Measurements from ENCODE around the gene MEGF11. TPM values are rescaled to one million over a fixed set of nuclear protein-coding genes. Genes with fewer than 3 reads are reported as not detected.
A peak's percentile ranks its signal among the peaks of the same experiment; 100 is the strongest.

The MEGF11 gene
- total and polyA plus RNA-seq, 2 donors (not counting 1 experiment from before 2014, with no cell fraction given) = under 0.01 TPM; not detected in 1

- no peaks in the 10 kb centered on the region for H3K27me3 ChIP-seq (ENCODE audit: control insufficient read depth, insufficient read depth, low read length)
- no peaks in the 10 kb centered on the region for H3K9me3 ChIP-seq (ENCODE audit: control insufficient read depth, insufficient read depth, low read depth, low read length)
- no peak overlapping the region for H3K27ac ChIP-seq (ENCODE audit: insufficient read depth, low read length)
- H3K79me2 ChIP-seq (ENCODE audit: control insufficient read depth, insufficient read depth, low read length) = no peaks in the 10 kb centered on the region
- H3K4me1 ChIP-seq (ENCODE audit: control insufficient read depth, extremely low read depth, insufficient read depth, low read length) = no peaks in the 10 kb centered on the region
- peak; percentile 38 to 43 for DNase-seq (ENCODE audit: low read depth in 2 of 2)
- H3K4me2 ChIP-seq (ENCODE audit: extremely low read depth, insufficient read depth, low read length) = no peak overlapping the region
- H4K20me1 ChIP-seq (ENCODE audit: control insufficient read depth, extremely low read depth, insufficient read depth, low read length) = no peaks in the 10 kb centered on the region
- no peaks in the 10 kb centered on the region for H3K36me3 ChIP-seq (ENCODE audit: control insufficient read depth, insufficient read depth, low read length)
- H2AFZ ChIP-seq (ENCODE audit: low read length) = no peak overlapping the region
- TF ChIP-seq CTCF (conservative IDR thresholded peaks at IDR 0.05 in 1 of 2, IDR thresholded peaks at IDR 0.05 in 1 of 2; ENCODE audit: low read depth in 1 of 2, low read length in 2 of 2) (no peak), EZH2 (IDR thresholded peaks at IDR 0.05; ENCODE audit: low read length, missing control alignments) (no peak)
- no peak overlapping the region for H3K9ac ChIP-seq (ENCODE audit: insufficient read depth, low read length)
- no peak overlapping the region for H3K4me3 ChIP-seq (replicated peaks in 1 of 4; ENCODE audit: control extremely low read depth in 1 of 4, insufficient read depth in 1 of 4, low read depth in 3 of 4, low read length in 4 of 4)
These were observed 350.1 kb downstream of the MEGF11 start for GRCh38 chr15:65903296-65904073.

- no peak for DNase-seq (ENCODE audit: low read depth in 2 of 2)
- no peak overlapping the region for H3K9ac ChIP-seq (ENCODE audit: insufficient read depth, low read length)
- H3K4me2 ChIP-seq (ENCODE audit: extremely low read depth, insufficient read depth, low read length) = no peak overlapping the region
- no peak overlapping the region for H3K27ac ChIP-seq (ENCODE audit: insufficient read depth, low read length)
- H3K27me3 ChIP-seq (ENCODE audit: control insufficient read depth, insufficient read depth, low read length) = no peaks in the 10 kb centered on the region
- no peaks in the 10 kb centered on the region for H4K20me1 ChIP-seq (ENCODE audit: control insufficient read depth, extremely low read depth, insufficient read depth, low read length)
- no peaks in the 10 kb centered on the region for H3K36me3 ChIP-seq (ENCODE audit: control insufficient read depth, insufficient read depth, low read length)
- no peak overlapping the region for H3K4me3 ChIP-seq (replicated peaks in 1 of 4; ENCODE audit: control extremely low read depth in 1 of 4, insufficient read depth in 1 of 4, low read depth in 3 of 4, low read length in 4 of 4)
- H3K9me3 ChIP-seq (ENCODE audit: control insufficient read depth, insufficient read depth, low read depth, low read length) = no peaks in the 10 kb centered on the region
- no peak overlapping the region for H2AFZ ChIP-seq (ENCODE audit: low read length)
- no peak for TF ChIP-seq CTCF (conservative IDR thresholded peaks at IDR 0.05 in 1 of 2, IDR thresholded peaks at IDR 0.05 in 1 of 2; ENCODE audit: low read depth in 1 of 2, low read length in 2 of 2)
- TF ChIP-seq EZH2 (IDR thresholded peaks at IDR 0.05; ENCODE audit: low read length, missing control alignments) = no peak
- H3K79me2 ChIP-seq (ENCODE audit: control insufficient read depth, insufficient read depth, low read length) = no peaks in the 10 kb centered on the region
- no peaks in the 10 kb centered on the region for H3K4me1 ChIP-seq (ENCODE audit: control insufficient read depth, extremely low read depth, insufficient read depth, low read length)
These were observed 351.2 kb downstream of the MEGF11 start for GRCh38 chr15:65902373-65902772.

GRCh38 chr15:65901836-65902235 is 351.7 kb downstream of the MEGF11 start:
- Histone ChIP-seq H3K36me3 (ENCODE audit: control insufficient read depth, insufficient read depth, low read length) (no peaks in the 10 kb centered on the region), H3K27ac (ENCODE audit: insufficient read depth, low read length) (no peak overlapping the region), H3K79me2 (ENCODE audit: control insufficient read depth, insufficient read depth, low read length) (no peaks in the 10 kb centered on the region), H4K20me1 (ENCODE audit: control insufficient read depth, extremely low read depth, insufficient read depth, low read length) (no peaks in the 10 kb centered on the region), H3K4me1 (ENCODE audit: control insufficient read depth, extremely low read depth, insufficient read depth, low read length) (no peaks in the 10 kb centered on the region), H3K9me3 (ENCODE audit: control insufficient read depth, insufficient read depth, low read depth, low read length) (no peaks in the 10 kb centered on the region), H3K27me3 (ENCODE audit: control insufficient read depth, insufficient read depth, low read length) (no peaks in the 10 kb centered on the region), H3K4me3 (replicated peaks in 1 of 4; ENCODE audit: control extremely low read depth in 1 of 4, insufficient read depth in 1 of 4, low read depth in 3 of 4, low read length in 4 of 4) (no peak overlapping the region), H3K9ac (ENCODE audit: insufficient read depth, low read length) (no peak overlapping the region), H2AFZ (ENCODE audit: low read length) (no peak overlapping the region), H3K4me2 (ENCODE audit: extremely low read depth, insufficient read depth, low read length) (no peak overlapping the region)
- no peak for TF ChIP-seq CTCF (conservative IDR thresholded peaks at IDR 0.05 in 1 of 2, IDR thresholded peaks at IDR 0.05 in 1 of 2; ENCODE audit: low read depth in 1 of 2, low read length in 2 of 2)
- no peak for TF ChIP-seq EZH2 (IDR thresholded peaks at IDR 0.05; ENCODE audit: low read length, missing control alignments)
- no peak for DNase-seq (ENCODE audit: low read depth in 2 of 2)
